Stimulated activated naive CD8-positive, alpha-beta T cell treated with anti-CD3 and anti-CD28 coated beads, Interleukin-15, Interleukin-2, amounts not matched to agents 100 ng/mL and 50 ng/mL, for 24 hours (primary cell): Measurements from ENCODE around the gene KIAA1210.

Experiments
- H3K27ac Mint-ChIP-seq: one replicate; pipeline ENCODE4 v1.8.0; 2021; ENCODE audit warnings: mild to moderate bottlenecking, mixed read lengths
- H3K27me3 Mint-ChIP-seq: one replicate; pipeline ENCODE4 v1.8.0; 2021; ENCODE audit warnings: mixed read lengths
- H3K36me3 Mint-ChIP-seq: one replicate; pipeline ENCODE4 v1.8.0; 2021; ENCODE audit warnings: low read depth, mixed read lengths
- H3K4me1 Mint-ChIP-seq: one replicate; pipeline ENCODE4 v1.8.0; 2021; ENCODE audit warnings: low read depth, mixed read lengths
- H3K4me3 Mint-ChIP-seq: one replicate; pipeline ENCODE4 v1.8.0; 2021; ENCODE audit warnings: mild to moderate bottlenecking, mixed read lengths
- H3K9me3 Mint-ChIP-seq: one replicate; pipeline ENCODE4 v1.8.0; 2021; ENCODE audit warnings: mixed read lengths

The KIAA1210 gene

DNA sequence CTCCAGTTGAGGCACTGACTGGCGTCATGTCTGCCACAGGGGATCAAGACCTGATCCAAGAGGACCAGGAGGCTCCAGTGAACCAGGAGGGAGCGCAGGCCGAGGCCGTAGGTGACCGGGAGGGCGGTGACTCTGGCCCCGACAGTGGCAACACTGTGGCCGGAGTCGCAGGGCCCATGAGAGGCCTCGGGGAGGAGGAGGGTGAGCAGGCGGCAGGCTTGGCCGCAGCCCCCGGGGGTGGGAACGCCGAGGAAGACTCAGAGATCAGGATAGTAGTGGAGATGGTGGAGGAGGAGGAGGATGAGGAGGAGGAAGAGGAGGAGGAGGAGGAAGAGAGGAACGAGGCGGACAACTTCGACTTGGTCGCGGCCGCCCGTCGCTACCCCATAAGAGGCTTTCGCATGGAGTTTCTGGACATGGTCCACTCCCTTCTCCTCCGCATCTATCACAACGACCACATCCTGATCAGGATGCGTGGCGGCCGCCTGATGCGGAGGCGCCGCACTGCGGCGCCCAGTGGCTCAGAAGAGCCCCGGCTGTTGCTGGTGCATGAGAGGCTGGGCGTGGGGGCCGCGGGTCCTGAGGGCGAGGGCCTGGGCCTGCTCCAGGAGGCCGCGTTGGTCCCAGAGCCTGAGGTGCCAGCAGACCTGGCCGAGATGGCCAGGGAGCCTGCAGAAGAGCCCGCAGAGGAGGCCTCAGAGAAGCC lies 54.3 kb downstream of the KIAA1210 start:
- Mint-ChIP-seq H3K36me3 (no peaks in the 10 kb centered on the region), H3K27me3 (no peaks in the 10 kb centered on the region), H3K27ac (no peak overlapping the region), H3K4me3 (no peak overlapping the region), H3K4me1 (no peaks in the 10 kb centered on the region), H3K9me3 (no peaks in the 10 kb centered on the region)

DNA sequence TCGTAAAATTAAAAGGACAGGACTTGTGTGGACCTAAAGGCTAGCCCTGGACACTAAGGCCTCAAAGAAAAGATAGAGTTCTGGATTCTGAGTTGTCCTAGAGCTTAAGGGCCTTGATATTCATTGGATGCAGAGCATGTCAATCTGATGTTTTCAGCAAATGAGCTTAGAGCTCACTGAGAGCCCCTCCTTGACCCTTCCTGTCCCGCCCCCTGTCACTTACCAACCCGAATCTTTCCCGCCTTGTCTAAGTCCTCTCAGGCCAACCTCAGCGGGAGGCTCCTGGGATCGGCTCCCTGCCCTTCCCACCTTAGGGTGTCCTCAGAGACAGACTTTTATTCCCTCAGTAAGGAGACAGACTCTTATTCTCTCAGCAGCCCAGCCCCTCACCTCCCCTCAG lies 54.9 kb downstream of the KIAA1210 start, which contains the start of gene CT47C1:
Gene CT47C1 (plus strand): TSS at position 250 of the 400 bp plus-strand sequence. CDS start 233 bp downstream, outside the sequence.
- no peaks in the 10 kb centered on the region for H3K27me3 Mint-ChIP-seq
- no peaks in the 10 kb centered on the region for H3K9me3 Mint-ChIP-seq
- no peaks in the 10 kb centered on the region for H3K4me1 Mint-ChIP-seq
- H3K36me3 Mint-ChIP-seq, result no peaks in the 10 kb centered on the region
- no peak within 1 kb of the TSS for H3K4me3 Mint-ChIP-seq
- no peak within 1 kb of the TSS for H3K27ac Mint-ChIP-seq

DNA sequence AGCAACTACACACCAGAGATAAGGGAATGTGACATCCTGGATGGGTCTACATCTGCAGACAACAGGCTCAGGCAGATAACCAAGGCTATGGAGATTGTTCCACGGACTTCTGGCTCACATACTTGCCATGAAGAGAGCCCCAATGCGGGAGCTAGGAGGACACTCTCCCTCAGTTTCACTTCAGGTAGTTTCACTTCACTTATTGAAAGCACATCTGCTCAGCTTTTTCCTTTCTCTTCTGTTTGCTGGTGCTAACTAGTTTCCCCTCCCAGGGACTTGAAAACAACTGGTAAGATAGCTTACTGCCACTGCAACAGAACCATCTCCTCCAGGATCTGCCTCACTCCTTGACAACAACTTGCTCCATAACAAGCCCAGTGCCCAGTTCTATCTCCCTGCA lies 56.2 kb downstream of the KIAA1210 start:
- H3K4me1 Mint-ChIP-seq, result no peaks in the 10 kb centered on the region
- no peaks in the 10 kb centered on the region for H3K9me3 Mint-ChIP-seq
- no peak overlapping the region for H3K27ac Mint-ChIP-seq
- no peak overlapping the region for H3K4me3 Mint-ChIP-seq
- H3K36me3 Mint-ChIP-seq, result no peaks in the 10 kb centered on the region
- H3K27me3 Mint-ChIP-seq, result no peaks in the 10 kb centered on the region

DNA sequence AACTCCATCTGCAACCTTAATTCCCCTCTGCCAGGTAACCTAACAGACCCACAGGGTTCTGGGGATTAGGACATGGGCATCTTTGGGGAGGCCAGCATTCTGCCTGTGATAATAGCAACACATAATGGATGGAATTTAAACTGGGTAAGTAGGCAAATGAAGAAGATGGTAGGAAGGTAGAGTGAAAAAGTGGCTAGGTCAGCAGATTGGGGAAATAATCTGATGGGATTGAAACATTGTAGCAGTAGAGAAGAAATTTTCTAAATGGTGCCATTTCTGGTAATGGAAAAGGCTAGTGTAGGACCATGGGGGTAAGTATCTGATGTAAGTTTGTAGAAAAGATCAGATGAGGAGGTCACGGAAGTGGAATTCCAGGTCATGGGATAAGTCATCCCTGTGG lies 57.9 kb downstream of the KIAA1210 start:
- Mint-ChIP-seq H3K4me1 (no peaks in the 10 kb centered on the region), H3K27me3 (no peaks in the 10 kb centered on the region), H3K36me3 (no peaks in the 10 kb centered on the region), H3K27ac (no peak overlapping the region), H3K9me3 (no peaks in the 10 kb centered on the region), H3K4me3 (no peak overlapping the region)

DNA sequence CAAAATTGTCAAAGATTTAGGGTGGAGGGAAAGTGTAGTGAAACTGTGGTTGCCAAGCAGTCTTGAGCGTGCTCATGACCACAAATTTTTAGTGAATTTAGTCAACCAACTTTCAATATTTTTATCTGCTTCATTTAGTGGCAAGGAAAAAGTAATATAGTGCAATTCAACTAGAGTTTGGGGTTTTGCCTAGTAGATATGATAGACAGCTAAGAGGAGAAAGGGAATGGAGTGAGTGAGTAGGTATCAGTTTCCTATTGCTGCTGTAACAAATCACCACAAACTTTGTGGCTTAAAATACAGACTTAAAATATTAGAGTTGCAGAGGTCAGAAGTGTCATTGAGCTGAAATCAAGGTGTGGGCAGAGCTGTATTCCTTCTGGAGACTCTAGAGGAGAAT lies 58.5 kb downstream of the KIAA1210 start:
- Mint-ChIP-seq H3K4me3 (no peak overlapping the region), H3K27me3 (no peaks in the 10 kb centered on the region), H3K4me1 (no peaks in the 10 kb centered on the region), H3K27ac (no peak overlapping the region), H3K36me3 (no peaks in the 10 kb centered on the region), H3K9me3 (no peaks in the 10 kb centered on the region)

DNA sequence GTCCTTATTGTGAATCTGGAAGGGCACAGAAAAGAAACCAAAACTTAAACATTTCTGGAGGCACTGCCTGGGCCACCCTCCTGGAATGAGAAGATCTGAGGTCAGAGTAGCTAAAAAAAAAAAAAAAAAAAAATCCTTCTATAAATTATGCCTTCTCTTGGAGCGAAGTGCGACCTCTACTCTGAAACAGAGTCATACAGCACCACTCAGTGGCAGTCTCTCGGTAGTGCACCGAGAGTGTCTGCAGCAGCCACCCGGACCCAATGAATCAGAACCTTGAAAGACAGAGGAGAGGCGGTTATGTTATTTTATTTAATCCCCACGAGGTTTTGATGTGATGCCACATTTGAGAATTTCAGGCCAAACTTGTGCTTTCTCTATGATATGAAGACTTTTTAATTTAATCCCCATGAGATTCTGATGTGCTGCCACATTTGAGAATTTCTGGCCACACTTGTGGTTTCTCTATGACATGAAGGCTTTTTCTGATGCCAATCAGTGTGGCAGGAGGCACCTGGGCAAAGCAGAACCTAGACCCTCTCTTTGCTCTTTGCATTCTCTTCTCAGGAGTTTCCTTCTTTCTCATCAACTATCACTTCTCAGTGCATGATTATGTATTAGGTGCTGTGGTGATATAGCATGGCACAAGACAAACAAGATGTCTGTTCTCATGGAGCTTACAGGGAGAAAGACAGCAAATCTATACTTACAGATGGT lies 60.4 kb downstream of the KIAA1210 start:
- Mint-ChIP-seq H3K4me3 (no peak overlapping the region), H3K4me1 (no peaks in the 10 kb centered on the region), H3K36me3 (no peaks in the 10 kb centered on the region), H3K9me3 (no peaks in the 10 kb centered on the region), H3K27ac (no peak overlapping the region), H3K27me3 (no peaks in the 10 kb centered on the region)

DNA sequence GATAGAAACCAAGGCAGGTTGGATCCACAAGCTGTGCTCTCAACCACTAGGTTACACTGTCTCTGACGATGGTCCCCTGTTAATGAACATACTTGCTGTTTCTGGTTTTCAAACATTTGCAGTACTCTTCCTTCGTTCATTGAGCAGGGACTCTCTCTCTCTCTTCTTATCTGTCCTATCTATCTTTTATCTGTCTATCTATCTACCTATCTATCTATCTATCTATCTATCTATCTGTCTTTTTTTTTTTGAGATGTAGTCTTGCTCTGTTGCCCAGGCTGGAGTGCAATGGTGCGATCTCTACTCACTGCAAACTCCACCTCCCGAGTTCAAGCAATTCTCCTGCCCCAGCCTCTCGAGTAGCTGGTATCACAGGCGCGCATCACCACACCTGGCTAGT lies 64.2 kb downstream of the KIAA1210 start:
- H3K27me3 Mint-ChIP-seq, result no peaks in the 10 kb centered on the region
- no peak overlapping the region for H3K27ac Mint-ChIP-seq
- no peak overlapping the region for H3K4me3 Mint-ChIP-seq
- H3K4me1 Mint-ChIP-seq, result no peaks in the 10 kb centered on the region
- no peaks in the 10 kb centered on the region for H3K9me3 Mint-ChIP-seq
- no peaks in the 10 kb centered on the region for H3K36me3 Mint-ChIP-seq

DNA sequence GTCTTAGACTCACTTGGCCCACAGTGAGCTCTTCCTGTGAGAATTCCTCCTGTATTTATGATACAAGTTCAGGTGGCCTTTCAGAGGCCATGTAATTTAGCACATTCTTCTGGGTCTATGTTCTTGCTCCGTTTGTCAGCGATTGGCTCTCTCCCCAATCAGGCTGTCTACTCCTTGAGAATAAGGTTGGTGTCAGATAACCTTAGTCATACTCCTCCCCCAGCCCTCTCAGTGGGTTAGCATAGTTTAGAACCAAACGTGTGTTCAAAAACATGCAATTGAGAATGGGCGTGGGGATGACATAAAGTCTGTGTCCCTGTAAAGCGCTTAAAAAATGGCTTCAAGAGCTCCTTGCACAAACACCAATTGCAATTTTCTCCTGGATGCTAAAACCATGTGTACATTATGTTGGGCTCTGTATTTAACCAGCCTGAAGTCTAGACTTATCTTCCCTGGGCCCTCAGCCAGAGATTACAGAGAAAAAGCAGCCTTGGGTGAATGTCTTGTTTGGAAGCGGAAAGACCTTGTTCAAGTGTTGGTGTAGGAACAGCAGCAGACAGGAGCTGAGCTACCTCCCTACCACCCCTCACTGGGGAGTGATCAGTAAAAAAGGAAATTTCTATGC lies 64.8 kb downstream of the KIAA1210 start:
- no peaks in the 10 kb centered on the region for H3K4me1 Mint-ChIP-seq
- no peak overlapping the region for H3K27ac Mint-ChIP-seq
- no peaks in the 10 kb centered on the region for H3K36me3 Mint-ChIP-seq
- H3K9me3 Mint-ChIP-seq, result no peaks in the 10 kb centered on the region
- no peaks in the 10 kb centered on the region for H3K27me3 Mint-ChIP-seq
- H3K4me3 Mint-ChIP-seq, result no peak overlapping the region

DNA sequence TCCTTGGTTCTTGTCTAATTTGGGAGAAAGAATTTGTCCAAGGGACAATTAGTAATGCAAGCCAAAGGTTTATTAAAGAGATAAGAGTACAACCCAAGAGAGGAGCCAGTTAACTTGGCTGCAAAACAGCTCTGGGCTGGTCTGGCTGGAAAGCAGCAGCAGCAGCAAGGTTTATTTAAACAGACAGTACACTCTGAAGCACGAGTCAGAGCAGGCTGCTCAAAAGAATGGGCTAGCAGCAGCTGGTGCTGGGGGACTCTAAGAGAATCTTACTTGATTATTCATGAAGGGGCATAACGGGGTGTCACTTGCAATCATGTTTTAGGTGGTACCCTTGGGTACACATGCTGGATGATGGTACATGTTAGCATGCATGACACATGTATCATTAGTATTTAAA lies 71.9 kb downstream of the KIAA1210 start:
- Mint-ChIP-seq H3K36me3 (no peaks in the 10 kb centered on the region), H3K4me3 (no peak overlapping the region), H3K27me3 (peaks cover 7% of the 10 kb centered on the region), H3K4me1 (no peaks in the 10 kb centered on the region), H3K27ac (no peak overlapping the region), H3K9me3 (no peaks in the 10 kb centered on the region)

DNA sequence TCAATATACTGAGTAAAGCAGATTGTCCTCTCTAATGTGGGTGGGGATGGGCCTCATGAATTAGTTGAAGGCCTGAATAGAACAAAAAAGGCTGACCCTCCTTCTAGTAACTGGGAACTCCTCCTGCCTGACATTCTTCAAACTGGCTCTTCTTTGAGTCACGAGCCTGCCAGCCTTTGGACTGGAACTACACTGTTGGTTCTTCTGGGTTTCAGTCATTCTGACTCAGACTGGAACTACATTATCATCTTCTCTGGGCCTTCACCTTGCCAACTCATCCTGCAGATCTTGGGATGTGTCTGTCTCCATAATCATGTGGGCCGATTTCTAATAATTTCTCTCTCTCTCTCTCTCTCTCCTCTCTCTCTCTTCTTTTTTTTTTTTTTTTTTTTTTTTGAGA lies 81.7 kb downstream of the KIAA1210 start:
- Mint-ChIP-seq H3K4me3 (no peak overlapping the region), H3K27me3 (peaks cover 8% of the 10 kb centered on the region), H3K36me3 (no peaks in the 10 kb centered on the region), H3K4me1 (no peaks in the 10 kb centered on the region), H3K27ac (no peak overlapping the region), H3K9me3 (no peaks in the 10 kb centered on the region)

DNA sequence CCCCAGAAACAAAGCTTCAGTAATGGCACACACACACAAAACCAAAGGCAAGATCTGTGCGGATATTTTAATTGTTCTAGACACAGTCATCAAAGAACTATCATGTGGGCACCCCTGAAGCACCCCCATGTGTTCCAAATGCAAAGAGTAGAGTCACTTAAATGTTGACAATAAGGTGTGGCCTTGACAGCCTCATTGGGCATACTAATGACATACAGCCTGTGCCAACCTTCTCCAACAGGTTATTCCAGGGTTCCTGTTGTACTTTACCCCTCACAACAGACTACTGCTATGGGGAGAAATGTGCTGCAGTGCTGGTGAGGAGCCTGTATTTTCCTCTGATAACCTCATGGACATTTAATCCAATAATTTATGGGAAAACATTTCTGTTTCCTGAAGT lies 84.6 kb downstream of the KIAA1210 start:
- no peaks in the 10 kb centered on the region for H3K4me1 Mint-ChIP-seq
- H3K27ac Mint-ChIP-seq, result no peak overlapping the region
- no peaks in the 10 kb centered on the region for H3K36me3 Mint-ChIP-seq
- no peaks in the 10 kb centered on the region for H3K9me3 Mint-ChIP-seq
- H3K27me3 Mint-ChIP-seq, result no peaks in the 10 kb centered on the region
- no peak overlapping the region for H3K4me3 Mint-ChIP-seq

DNA sequence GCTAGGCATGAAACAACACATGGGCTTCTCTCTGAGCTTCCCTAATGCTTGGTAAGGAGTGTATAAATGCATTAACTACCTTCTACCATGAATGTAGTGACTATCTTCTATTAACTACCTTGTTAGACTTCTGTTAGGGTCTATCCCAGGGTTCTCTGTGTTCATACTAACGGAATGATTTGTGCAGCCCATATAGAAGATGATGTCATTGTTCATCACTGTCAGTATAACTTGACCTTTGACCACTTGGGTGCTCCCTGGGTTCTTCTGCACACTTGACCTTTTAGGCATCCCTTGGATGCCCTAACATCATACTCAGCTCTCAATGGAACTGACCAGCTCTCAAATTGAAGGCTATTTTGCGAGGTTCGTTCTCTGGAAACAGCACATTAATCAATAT lies 85.6 kb downstream of the KIAA1210 start:
- Mint-ChIP-seq H3K4me3 (no peak overlapping the region), H3K27ac (no peak overlapping the region), H3K9me3 (no peaks in the 10 kb centered on the region)

DNA sequence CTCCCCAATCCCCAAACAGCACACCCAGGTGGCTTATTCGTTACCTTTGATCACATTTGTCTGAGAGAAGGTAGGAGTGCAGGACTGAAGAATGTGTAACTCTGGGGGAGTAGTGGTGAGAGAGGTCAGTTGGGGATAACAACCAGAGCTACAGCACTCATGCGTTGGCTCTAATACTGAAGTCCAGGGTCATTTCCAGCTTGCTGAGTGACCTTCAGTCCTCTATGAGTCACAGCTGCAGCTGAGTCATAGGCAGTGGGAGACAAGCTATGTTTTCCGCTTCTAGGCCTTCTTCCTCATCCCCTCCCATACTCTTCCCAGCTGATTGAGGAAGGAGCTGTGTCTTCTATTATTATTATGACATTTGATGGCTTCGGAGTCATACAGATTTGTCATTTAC lies 86.4 kb downstream of the KIAA1210 start:
- Mint-ChIP-seq H3K9me3 (no peaks in the 10 kb centered on the region), H3K27ac (no peak overlapping the region), H3K4me1 (no peaks in the 10 kb centered on the region), H3K36me3 (no peaks in the 10 kb centered on the region), H3K4me3 (no peak overlapping the region), H3K27me3 (no peaks in the 10 kb centered on the region)

More for the DNA sequence above, 85.6 kb downstream of the KIAA1210 start:
- Mint-ChIP-seq H3K4me1 (no peaks in the 10 kb centered on the region), H3K36me3 (no peaks in the 10 kb centered on the region), H3K27me3 (no peaks in the 10 kb centered on the region)

DNA sequence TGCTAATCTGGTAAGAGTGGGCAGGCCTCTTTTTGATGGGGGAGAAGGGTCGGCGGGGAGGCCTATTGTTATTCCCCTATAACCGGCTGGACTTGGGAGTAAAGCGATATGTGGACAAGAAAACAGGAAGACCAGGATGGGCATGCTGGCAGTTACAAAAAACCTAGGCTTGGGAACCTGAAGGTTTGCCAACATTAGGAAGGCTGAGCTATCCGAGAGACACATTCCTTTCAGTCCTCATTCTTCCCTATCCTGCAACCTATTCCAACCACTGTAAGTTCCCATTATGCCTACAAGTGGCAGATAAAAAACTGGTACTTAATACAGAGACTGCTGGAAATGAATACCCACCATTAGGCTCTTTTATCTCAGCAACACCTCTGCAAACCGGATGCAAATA lies 87.2 kb downstream of the KIAA1210 start:
- Mint-ChIP-seq H3K27me3 (no peaks in the 10 kb centered on the region), H3K4me1 (no peaks in the 10 kb centered on the region), H3K36me3 (no peaks in the 10 kb centered on the region), H3K4me3 (no peak overlapping the region), H3K27ac (no peak overlapping the region), H3K9me3 (no peaks in the 10 kb centered on the region)
